NCI-H748 (cell line): Measurements from ENCODE around the gene OR10AD1.
A peak's percentile ranks its signal among the peaks of the same experiment; 100 is the strongest.

Source experiments
- DNase-seq: peaks from one replicate; lab custom pipeline; 2025; ENCODE audit not compliant: unreplicated experiment; lab: John Stamatoyannopoulos, UW

The OR10AD1 gene

DNA sequence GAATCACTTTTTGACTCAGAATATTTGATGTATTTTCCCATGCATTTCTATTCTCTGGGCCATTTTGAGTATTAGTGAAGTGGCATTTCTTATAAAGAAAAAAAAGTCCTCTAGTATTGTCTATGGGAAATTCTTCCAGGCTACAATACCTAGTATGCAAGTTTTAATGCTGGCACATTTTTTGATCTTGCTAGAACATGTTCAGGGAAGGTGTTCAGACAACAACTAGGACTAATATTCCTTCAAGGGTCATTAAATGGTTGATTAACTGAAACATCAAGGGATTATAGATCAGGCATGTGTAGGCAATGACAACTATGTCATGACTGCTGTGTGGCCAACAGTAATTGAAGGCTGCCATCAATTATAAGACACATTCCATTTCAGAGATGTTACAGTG is 12.0 kb downstream of the OR10AD1 start:
- no peak for DNase-seq

DNA sequence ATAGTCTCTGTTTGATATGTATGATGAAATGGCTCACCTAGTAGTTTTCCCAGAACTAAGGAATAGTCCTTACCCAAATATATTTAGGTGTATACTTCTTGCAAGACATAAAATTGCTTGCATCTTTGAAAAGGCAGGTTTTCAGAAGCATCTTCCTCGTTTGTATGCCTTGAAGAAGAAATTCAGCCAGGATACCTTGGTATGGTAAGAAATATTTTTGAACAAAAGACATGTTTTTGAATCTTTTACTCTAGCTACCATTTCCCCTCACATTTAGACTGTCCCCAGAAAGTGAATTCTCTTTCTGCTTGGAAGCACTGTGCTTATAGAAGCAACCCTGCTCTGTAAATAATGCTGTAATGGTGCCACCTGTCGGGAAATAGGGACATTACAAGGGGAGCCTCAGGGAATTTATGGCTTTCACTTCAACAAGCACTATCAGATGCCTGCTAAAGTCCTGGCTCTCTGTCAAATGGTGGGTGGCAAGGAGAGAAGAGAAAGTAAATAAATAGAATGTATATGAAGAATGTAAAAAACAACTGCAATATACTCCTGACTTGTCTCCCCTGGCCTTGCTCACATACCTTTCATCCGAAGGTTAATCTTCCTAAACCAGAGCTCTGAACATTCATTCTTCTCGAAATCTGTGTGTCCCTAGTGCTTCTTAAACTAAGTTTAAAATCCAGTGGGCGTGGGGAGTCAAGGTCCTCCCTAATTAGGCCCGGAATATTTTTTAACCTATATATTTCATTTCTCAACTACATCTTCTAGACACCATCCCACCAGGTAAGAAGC is 13.6 kb downstream of the OR10AD1 start:
- peak; percentile 66 for DNase-seq

DNA sequence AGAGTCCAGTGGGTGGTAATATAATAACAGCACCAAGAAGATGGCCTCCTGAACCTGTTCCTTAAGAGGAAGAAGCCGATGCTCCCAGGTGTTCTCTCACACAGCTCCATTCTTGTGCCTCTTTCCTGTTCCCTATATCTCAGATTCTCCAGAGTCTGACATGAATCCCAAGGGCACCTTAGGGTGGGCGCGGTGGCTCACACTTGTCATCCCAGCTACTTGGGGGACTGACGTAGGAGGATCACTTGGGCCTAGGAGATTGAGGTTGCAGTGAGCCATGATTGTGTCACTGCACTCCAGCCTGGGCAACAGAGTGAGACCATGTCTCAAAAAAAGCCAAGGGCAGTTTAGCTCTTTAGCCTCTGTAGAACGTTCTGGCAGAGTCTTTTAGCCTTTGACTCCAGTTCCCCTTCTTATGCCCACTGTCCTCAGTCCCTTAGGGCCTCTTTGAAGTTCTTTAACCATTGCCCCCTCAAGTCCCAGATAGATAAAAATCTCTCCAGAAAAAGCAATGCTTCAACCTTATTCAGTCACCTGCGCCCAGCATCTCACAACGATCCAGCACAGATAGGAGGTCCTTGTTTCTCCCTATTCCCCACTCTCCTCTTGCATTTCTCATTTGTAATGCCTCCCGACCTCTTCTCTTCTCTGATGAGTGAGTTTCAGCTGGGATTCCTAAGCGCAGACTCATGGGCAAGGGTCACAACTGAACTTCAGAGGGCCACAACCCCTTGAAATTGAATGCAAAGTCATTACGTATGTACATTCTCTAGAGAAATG is 15.0 kb downstream of the OR10AD1 start:
- DNase-seq, result no peak

GRCh38 chr12:48185181-48185919 is 17.7 kb downstream of the OR10AD1 start:
- no peak for DNase-seq

GRCh38 chr12:48184549-48184922 is 18.6 kb downstream of the OR10AD1 start:
- DNase-seq, result no peak

- peak; percentile 59 for DNase-seq
Observed at GRCh38 chr12:48183876-48184548, 19.1 kb downstream of the OR10AD1 start.

- DNase-seq, result peak; percentile 96
Observed at GRCh38 chr12:48183091-48183875, 19.8 kb downstream of the OR10AD1 start, which contains the start of gene CCDC184. CCDC184 (plus strand) TSS chr12:48183644; CDS start chr12:48184123, 479 bp downstream.

GRCh38 chr12:48182631-48183030 is 20.5 kb downstream of the OR10AD1 start:
- no peak for DNase-seq

GRCh38 chr12:48180857-48181495 is 22.1 kb downstream of the OR10AD1 start:
- DNase-seq, result no peak

- DNase-seq, result no peak
Observed at GRCh38 chr12:48180424-48180823, 22.7 kb downstream of the OR10AD1 start.

GRCh38 chr12:48179466-48179865 is 23.6 kb downstream of the OR10AD1 start:
- DNase-seq, result no peak

DNA sequence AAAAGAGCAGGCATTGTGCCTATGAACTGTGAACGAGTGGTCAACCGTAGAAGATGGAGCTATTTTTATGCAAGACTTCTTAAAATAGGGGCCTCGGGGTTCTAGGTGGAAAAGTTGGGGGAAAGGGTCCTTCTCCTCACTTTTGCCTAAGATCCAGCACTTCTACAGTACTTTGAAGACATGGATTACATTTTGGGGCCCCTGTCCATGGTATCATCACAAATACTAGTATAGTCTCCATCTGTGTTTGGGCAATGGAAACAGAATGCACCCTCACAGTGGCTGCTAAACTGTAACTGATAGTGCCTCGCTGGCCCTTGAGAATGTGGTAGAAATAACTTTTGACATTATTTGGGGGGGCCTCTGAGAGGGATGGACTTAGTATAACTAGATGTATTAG is 25.1 kb downstream of the OR10AD1 start:
- no peak for DNase-seq

GRCh38 chr12:48176417-48176751 is 26.7 kb downstream of the OR10AD1 start:
- DNase-seq, result no peak

DNA sequence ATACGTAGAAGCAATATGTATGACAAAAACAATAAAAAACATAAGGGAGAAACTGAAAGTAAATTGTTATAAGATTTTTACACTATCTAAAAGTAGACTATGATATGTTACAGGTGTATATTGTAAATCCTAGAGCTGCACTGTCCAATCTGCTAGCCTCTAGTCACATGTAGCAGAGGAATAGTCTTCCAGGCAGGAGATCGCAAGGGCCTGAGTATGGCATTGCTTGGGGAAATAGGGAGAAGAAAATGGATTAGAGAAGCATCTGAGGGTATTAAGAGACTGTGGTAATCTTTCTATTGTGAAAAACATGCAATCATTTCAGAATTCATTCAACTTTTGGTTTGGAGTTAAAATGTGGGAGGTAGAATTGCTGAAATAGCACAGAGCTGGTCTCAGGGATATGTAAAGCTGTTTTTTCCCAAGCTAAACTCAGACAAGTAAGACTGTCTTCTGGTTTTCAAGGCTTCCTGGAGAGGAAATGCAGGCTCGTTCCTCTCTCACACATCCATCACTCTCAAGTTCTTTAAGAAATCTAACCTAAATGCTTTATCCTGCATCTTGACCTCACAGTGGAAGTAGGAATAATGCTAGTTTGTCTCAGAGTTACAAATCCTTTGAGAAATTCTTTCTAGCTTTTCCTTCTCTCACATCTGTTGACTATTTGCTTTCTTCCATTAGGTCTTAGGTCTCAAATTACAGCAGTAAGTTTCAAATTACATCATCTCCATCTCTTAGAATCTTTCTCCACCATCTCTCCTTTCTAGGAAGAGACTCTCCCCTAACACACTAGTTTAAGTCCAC is 27.3 kb downstream of the OR10AD1 start:
- no peak for DNase-seq

- DNase-seq, result no peak
Observed at GRCh38 chr12:48169011-48169410, 34.1 kb downstream of the OR10AD1 start.

DNA sequence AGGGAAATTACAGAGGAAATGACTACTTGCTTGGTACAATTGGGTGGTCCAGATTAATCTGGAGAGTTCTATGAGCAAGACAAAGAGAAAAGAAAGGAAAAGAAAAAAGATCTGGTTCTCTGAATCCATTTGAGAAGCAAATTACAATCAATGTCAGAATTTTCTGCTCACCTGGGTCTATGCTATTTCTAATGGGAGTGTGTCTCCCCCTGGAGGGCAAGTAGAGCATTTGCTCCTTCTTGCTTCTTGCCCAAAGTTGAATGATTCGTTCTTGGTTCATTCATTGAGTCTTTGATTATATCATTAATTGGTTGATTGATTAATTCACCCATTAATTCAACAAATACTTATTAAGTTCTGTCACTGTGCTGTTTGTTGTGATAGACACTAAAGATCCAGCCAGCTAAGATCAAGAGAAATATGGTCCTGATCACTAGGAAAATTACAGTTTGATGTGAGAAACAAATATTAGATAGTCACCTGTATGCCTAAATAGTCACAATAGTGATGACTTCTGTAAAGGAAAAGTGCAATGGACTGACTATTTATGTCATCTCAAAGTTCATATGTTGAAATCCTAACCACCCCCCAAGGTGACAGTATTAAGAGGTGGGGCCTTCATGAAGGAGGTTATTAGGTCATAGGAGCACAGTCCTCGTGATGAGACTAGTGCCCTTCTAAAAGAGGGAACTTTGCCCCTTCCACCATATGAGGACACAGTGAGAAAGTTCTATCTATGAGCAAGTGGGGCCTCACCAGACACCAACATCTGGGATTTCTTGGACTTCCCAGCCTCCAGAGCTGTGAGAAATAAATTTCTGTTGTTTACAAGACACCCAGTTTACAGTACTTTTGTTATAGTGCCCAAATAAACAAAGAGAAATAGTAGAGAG is 37.8 kb downstream of the OR10AD1 start:
- DNase-seq, result peak; percentile 62

DNA sequence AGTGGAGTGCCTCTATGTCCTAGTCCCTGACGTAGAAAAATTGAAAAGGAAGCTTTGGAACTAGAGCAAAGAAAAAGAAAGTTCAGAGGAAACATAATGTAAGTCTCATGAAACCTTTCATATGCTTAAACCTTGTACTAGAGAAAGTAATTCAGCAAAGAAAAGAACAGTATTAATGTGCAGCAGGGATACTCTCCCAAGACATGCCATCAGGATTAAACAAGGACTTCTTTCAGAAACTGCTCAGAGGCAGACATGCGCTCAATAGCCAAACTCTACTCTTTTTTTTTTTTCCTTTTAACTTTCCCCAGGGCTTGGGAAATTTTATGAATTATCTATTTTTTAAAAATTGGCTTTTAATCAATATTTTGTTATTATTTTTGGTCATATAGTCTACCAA is 38.6 kb downstream of the OR10AD1 start:
- DNase-seq, result no peak

- DNase-seq, result no peak
Observed at GRCh38 chr12:48163150-48163747, 39.8 kb downstream of the OR10AD1 start.
